NB4 (cell line): Measurements from ENCODE around the gene CADM1.

Experiments
- CTCF ChIP-seq: IDR thresholded peaks from one replicate; pipeline ENCODE4 v1.5.1; 2012; ENCODE audit warnings: low read depth, low read length
- MYC ChIP-seq: IDR thresholded peaks from 2 replicates; pipeline ENCODE4 v1.6.1; 2011; ENCODE audit warnings: low read depth, low read length
- POLR2A ChIP-seq: IDR thresholded peaks from 2 replicates; pipeline ENCODE4 v1.6.1; 2011; ENCODE audit warnings: mild to moderate bottlenecking; ENCODE audit not compliant: insufficient read length; ENCODE audit errors: extremely low read depth

DNA sequence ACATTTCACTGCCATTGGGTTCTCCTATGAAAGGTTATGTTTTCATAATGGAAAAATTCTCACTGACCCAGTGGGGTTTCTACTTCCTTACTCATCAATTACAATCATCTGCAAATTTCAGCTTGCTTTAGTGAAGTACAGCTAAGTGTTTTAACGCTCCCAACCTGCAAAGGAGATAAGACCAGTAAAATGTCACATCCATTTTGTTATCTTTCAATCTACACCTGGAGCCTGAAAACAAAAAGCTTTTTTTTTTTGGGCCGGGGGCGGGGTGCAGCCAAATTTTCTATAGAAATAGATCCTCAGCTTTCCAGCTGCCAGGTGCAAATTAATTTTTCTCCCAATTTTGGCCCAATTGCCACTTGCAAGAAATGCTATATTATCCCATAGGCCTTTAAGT, 40.6 kb downstream of the CADM1 start:
- TF ChIP-seq CTCF (no peak), MYC (no peak), POLR2A (no peak)
